WTC11 (cell line): ENCODE measurements around the gene LAMA5. TPM values are rescaled to one million over a fixed set of nuclear protein-coding genes. Genes with fewer than 3 reads are reported as not detected.

Experiments used
- ATAC-seq: fragments of 200-7000 bp; cut with Tn5 transposase; 2 replicates; pipeline ENCODE4 v1.10.0; 2021; ENCODE audit warnings: mild to moderate bottlenecking, moderate library complexity
- CTCF ChIA-PET: fragments of 300-600 bp; sonication (Branson Sonifier 250); formaldehyde crosslinking; loops from one replicate; lab custom pipeline; 2021; ENCODE audit warnings: antibody characterized with exemption; lab: Charles Lee
- POLR2A ChIA-PET: fragments of 350-600 bp; sonication (Branson Sonifier 250); formaldehyde crosslinking; loops from one replicate; lab custom pipeline; 2021; ENCODE audit warnings: antibody characterized with exemption; lab: Charles Lee
- DNase-seq: peaks from one replicate; pipeline ENCODE4 v3.0.0; 2021; ENCODE audit warnings: low spot score
- H3K27ac Mint-ChIP-seq: 2 replicates; pipeline ENCODE4 v1.8.0; 2021; ENCODE audit warnings: mixed read lengths
- H3K27me3 Mint-ChIP-seq: 2 replicates; pipeline ENCODE4 v1.8.0; 2021; ENCODE audit warnings: low read depth, mild to moderate bottlenecking, moderate library complexity, mixed read lengths
- H3K36me3 Mint-ChIP-seq: 2 replicates; pipeline ENCODE4 v1.8.0; 2021; ENCODE audit warnings: mixed read lengths
- H3K4me1 Mint-ChIP-seq: 2 replicates; pipeline ENCODE4 v1.8.0; 2022; ENCODE audit warnings: mixed read lengths
- H3K4me3 Mint-ChIP-seq: 2 replicates; pipeline ENCODE4 v1.8.0; 2021; ENCODE audit warnings: mild to moderate bottlenecking, moderate library complexity, mixed read lengths
- H3K9me3 Mint-ChIP-seq: 2 replicates; pipeline ENCODE4 v1.8.0; 2021; ENCODE audit warnings: mixed read lengths
- CREB1 ChIP-seq: sonication (generic); formaldehyde crosslinking; IDR thresholded peaks from 2 replicates; pipeline ENCODE4 v1.8.0; 2023; ENCODE audit warnings: mild to moderate bottlenecking, missing genetic modification reagents
- CREM ChIP-seq: sonication (generic); formaldehyde crosslinking; IDR thresholded peaks from 2 replicates; pipeline ENCODE4 v1.8.1; 2022; ENCODE audit warnings: mild to moderate bottlenecking, missing genetic modification reagents, moderate library complexity
- ELF4 ChIP-seq: sonication (generic); formaldehyde crosslinking; IDR thresholded peaks from 2 replicates; pipeline ENCODE4 v1.8.1; 2022; ENCODE audit warnings: low read depth, mild to moderate bottlenecking, moderate library complexity, missing genetic modification reagents
- FOXP1 ChIP-seq: sonication (generic); formaldehyde crosslinking; IDR thresholded peaks from 2 replicates; pipeline ENCODE4 v1.8.0; 2022; ENCODE audit warnings: missing genetic modification reagents, mild to moderate bottlenecking, moderate library complexity, borderline replicate concordance
- JUN ChIP-seq: sonication (generic); formaldehyde crosslinking; IDR thresholded peaks from 2 replicates; pipeline ENCODE4 v1.8.0; 2023; ENCODE audit warnings: mild to moderate bottlenecking, missing genetic modification reagents
- MYBL2 ChIP-seq: sonication (generic); formaldehyde crosslinking; IDR thresholded peaks from 2 replicates; pipeline ENCODE4 v1.8.1; 2023; ENCODE audit warnings: mild to moderate bottlenecking, moderate library complexity, missing genetic modification reagents
- NFATC4 ChIP-seq: fragments of 250-450 bp; sonication (Bioruptor Pico); IDR thresholded peaks from 2 replicates; pipeline ENCODE4 v1.9.0; 2021; ENCODE audit warnings: mild to moderate bottlenecking
- NFE2L1 ChIP-seq: sonication (generic); formaldehyde crosslinking; IDR thresholded peaks from 2 replicates; pipeline ENCODE4 v1.8.1; 2023; ENCODE audit warnings: missing genetic modification reagents
- OVOL2 ChIP-seq: fragments of 250-450 bp; sonication (Bioruptor Pico); IDR thresholded peaks from 2 replicates; pipeline ENCODE4 v1.9.0; 2021; ENCODE audit warnings: mild to moderate bottlenecking, borderline replicate concordance
- PRRX2 ChIP-seq: fragments of 250-450 bp; sonication (Bioruptor Pico); IDR thresholded peaks from 2 replicates; pipeline ENCODE4 v1.8.0; 2021; ENCODE audit warnings: mild to moderate bottlenecking
- SOX15 ChIP-seq: fragments of 250-450 bp; sonication (Bioruptor Pico); IDR thresholded peaks from 2 replicates; pipeline ENCODE4 v1.9.0; 2021; ENCODE audit warnings: mild to moderate bottlenecking
- TCF7 ChIP-seq: sonication (generic); formaldehyde crosslinking; IDR thresholded peaks from 2 replicates; pipeline ENCODE4 v1.8.0; 2022; ENCODE audit warnings: mild to moderate bottlenecking, low read depth, missing genetic modification reagents, moderate library complexity
- ZBTB21 ChIP-seq: sonication (generic); formaldehyde crosslinking; IDR thresholded peaks from 2 replicates; pipeline ENCODE4 v1.8.1; 2023; ENCODE audit warnings: mild to moderate bottlenecking, missing genetic modification reagents, borderline replicate concordance
- ZNF219 ChIP-seq: sonication (generic); formaldehyde crosslinking; IDR thresholded peaks from 2 replicates; pipeline ENCODE4 v1.8.0; 2023; ENCODE audit warnings: missing genetic modification reagents, mild to moderate bottlenecking, borderline replicate concordance
- ZNF232 ChIP-seq: sonication (generic); formaldehyde crosslinking; IDR thresholded peaks from 2 replicates; pipeline ENCODE4 v1.8.0; 2022; ENCODE audit warnings: mild to moderate bottlenecking, missing genetic modification reagents
- ZNF396 ChIP-seq: fragments of 250-450 bp; sonication (Bioruptor Pico); IDR thresholded peaks from 2 replicates; pipeline ENCODE4 v1.8.0; 2021; ENCODE audit warnings: mild to moderate bottlenecking, moderate library complexity, borderline replicate concordance
- ZNF671 ChIP-seq: fragments of 250-450 bp; sonication (Bioruptor Pico); IDR thresholded peaks from 2 replicates; pipeline ENCODE4 v1.8.0; 2021; ENCODE audit warnings: mild to moderate bottlenecking
- total RNA-seq: library from RNA; stranded (reverse); gene quantifications from 3 replicates; pipeline ENCODE4 v1.2.3, GENCODE V29; 2021
- TF ChIP-seq, protein P1 (sequence below): sonication (generic); formaldehyde crosslinking; IDR thresholded peaks from 2 replicates; pipeline ENCODE4 v1.8.0; 2022; ENCODE audit warnings: missing genetic modification reagents
- TF ChIP-seq, protein P2 (sequence below): fragments of 250-450 bp; sonication (Bioruptor Pico); IDR thresholded peaks from 2 replicates; pipeline ENCODE4 v1.9.0; 2021; ENCODE audit warnings: mild to moderate bottlenecking
- TF ChIP-seq, protein P3 (sequence below): sonication (generic); formaldehyde crosslinking; IDR thresholded peaks from 2 replicates; pipeline ENCODE4 v1.8.1; 2022; ENCODE audit warnings: mild to moderate bottlenecking, missing genetic modification reagents, moderate library complexity, borderline replicate concordance
- TF ChIP-seq, protein P4 (sequence below): sonication (generic); formaldehyde crosslinking; IDR thresholded peaks from 2 replicates; pipeline ENCODE4 v1.8.1; 2022; ENCODE audit warnings: low read depth, missing genetic modification reagents, borderline replicate concordance
- TF ChIP-seq, protein P5 (sequence below): fragments of 200-600 bp; IDR thresholded peaks from 2 replicates; pipeline ENCODE4 v1.8.0; 2022; ENCODE audit warnings: antibody characterized with exemption
- TF ChIP-seq, protein P6 (sequence below): sonication (generic); formaldehyde crosslinking; IDR thresholded peaks from 2 replicates; pipeline ENCODE4 v1.8.1; 2022; ENCODE audit warnings: mild to moderate bottlenecking, moderate library complexity, missing genetic modification reagents
- TF ChIP-seq, protein P7 (sequence below): sonication (generic); formaldehyde crosslinking; IDR thresholded peaks from 2 replicates; pipeline ENCODE4 v1.8.1; 2022; ENCODE audit warnings: low read depth, mild to moderate bottlenecking, moderate library complexity, missing genetic modification reagents, borderline replicate concordance

The LAMA5 gene
- total RNA-seq, 1 experiment from 2014 or later: 329 TPM

DNA sequence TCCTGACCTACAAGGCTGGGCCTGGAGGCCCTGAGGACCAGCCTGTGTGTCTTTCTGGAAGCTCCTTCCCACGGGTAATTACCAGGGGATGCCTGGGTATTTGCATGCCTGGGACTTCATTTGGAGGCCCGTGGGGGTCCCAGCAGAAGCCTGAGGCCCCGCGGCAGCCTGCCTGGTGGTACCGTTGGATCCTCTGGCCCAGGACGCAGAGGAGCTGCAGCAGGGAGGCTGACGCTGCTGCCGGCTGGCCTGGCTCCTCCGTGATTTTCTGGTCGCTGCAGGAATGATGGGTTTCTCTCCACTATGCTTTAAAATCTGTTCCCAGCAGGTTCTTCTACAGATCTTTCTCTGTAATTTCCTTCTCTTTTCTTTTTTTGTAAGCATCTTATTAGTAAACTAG, 33.4 kb upstream of the LAMA5 start (continued):
- TF ChIP-seq, protein P1, sequence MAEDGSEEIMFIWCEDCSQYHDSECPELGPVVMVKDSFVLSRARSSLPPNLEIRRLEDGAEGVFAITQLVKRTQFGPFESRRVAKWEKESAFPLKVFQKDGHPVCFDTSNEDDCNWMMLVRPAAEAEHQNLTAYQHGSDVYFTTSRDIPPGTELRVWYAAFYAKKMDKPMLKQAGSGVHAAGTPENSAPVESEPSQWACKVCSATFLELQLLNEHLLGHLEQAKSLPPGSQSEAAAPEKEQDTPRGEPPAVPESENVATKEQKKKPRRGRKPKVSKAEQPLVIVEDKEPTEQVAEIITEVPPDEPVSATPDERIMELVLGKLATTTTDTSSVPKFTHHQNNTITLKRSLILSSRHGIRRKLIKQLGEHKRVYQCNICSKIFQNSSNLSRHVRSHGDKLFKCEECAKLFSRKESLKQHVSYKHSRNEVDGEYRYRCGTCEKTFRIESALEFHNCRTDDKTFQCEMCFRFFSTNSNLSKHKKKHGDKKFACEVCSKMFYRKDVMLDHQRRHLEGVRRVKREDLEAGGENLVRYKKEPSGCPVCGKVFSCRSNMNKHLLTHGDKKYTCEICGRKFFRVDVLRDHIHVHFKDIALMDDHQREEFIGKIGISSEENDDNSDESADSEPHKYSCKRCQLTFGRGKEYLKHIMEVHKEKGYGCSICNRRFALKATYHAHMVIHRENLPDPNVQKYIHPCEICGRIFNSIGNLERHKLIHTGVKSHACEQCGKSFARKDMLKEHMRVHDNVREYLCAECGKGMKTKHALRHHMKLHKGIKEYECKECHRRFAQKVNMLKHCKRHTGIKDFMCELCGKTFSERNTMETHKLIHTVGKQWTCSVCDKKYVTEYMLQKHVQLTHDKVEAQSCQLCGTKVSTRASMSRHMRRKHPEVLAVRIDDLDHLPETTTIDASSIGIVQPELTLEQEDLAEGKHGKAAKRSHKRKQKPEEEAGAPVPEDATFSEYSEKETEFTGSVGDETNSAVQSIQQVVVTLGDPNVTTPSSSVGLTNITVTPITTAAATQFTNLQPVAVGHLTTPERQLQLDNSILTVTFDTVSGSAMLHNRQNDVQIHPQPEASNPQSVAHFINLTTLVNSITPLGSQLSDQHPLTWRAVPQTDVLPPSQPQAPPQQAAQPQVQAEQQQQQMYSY (CRISPR knock-in tag): no peak
- TF ChIP-seq ZNF219 (CRISPR knock-in tag) (no peak), FOXP1 (CRISPR knock-in tag) (no peak), ZNF396 (CRISPR knock-in tag) (no peak), ELF4 (CRISPR knock-in tag) (no peak), TCF7 (CRISPR knock-in tag) (no peak)
- TF ChIP-seq, protein P2, sequence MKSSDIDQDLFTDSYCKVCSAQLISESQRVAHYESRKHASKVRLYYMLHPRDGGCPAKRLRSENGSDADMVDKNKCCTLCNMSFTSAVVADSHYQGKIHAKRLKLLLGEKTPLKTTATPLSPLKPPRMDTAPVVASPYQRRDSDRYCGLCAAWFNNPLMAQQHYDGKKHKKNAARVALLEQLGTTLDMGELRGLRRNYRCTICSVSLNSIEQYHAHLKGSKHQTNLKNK (CRISPR knock-in tag): no peak
- TF ChIP-seq, protein P3, sequence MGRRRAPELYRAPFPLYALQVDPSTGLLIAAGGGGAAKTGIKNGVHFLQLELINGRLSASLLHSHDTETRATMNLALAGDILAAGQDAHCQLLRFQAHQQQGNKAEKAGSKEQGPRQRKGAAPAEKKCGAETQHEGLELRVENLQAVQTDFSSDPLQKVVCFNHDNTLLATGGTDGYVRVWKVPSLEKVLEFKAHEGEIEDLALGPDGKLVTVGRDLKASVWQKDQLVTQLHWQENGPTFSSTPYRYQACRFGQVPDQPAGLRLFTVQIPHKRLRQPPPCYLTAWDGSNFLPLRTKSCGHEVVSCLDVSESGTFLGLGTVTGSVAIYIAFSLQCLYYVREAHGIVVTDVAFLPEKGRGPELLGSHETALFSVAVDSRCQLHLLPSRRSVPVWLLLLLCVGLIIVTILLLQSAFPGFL: no peak
- TF ChIP-seq, protein P4, sequence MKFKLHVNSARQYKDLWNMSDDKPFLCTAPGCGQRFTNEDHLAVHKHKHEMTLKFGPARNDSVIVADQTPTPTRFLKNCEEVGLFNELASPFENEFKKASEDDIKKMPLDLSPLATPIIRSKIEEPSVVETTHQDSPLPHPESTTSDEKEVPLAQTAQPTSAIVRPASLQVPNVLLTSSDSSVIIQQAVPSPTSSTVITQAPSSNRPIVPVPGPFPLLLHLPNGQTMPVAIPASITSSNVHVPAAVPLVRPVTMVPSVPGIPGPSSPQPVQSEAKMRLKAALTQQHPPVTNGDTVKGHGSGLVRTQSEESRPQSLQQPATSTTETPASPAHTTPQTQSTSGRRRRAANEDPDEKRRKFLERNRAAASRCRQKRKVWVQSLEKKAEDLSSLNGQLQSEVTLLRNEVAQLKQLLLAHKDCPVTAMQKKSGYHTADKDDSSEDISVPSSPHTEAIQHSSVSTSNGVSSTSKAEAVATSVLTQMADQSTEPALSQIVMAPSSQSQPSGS (CRISPR knock-in tag): no peak

DNA sequence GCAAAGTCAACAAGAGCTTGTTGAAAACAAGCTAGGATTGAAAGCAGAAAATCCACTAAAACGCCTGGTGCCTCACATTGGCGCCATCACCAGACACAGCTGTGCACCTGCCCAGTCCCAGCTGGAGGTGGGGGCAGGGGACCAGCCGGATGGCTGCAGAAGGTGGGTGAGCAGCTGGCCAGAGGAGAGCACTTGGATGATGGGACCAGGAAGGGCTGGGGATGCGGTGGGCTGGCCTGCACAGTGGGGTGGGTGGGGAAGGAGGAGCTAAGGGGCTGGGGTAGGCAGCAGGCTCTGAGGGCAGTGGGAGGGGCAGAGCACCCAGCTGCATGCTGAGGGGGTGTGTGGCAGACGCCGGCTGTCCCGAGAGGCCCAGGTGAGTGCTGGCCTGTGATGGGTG, 32.9 kb upstream of the LAMA5 start:
- ChIA-PET CTCF (interaction anchor here (0.6 to 2.2 kb wide), 8 partner anchors 10 to 1840 kb away, joined by 3 to 17 read pairs (median 7); partner anchors contain the start of gene RBBP8NL), POLR2A (interaction anchor here (0.7 to 1.7 kb wide), 3 partner anchors 9 to 36 kb away, joined by 4 to 6 read pairs (median 5); partner anchors contain the start of gene RPS21)
- H3K27me3 Mint-ChIP-seq: no peaks in the 10 kb centered on the region
- H3K9me3 Mint-ChIP-seq: peaks cover 9% of the 10 kb centered on the region; the same call in 1 of the 2 replicates
- no peak for ATAC-seq
- H3K27ac Mint-ChIP-seq: no peak overlapping the region
- no peaks in the 10 kb centered on the region for H3K36me3 Mint-ChIP-seq
- H3K4me1 Mint-ChIP-seq: peaks cover 5% of the 10 kb centered on the region
- no peak for DNase-seq
- H3K4me3 Mint-ChIP-seq: no peak overlapping the region
- TF ChIP-seq NFE2L1 (CRISPR knock-in tag) (no peak), CREB1 (CRISPR knock-in tag) (no peak), CREM (no peak), JUN (CRISPR knock-in tag) (no peak), ZBTB21 (no peak), ZNF396 (CRISPR knock-in tag) (no peak), PRRX2 (no peak), SOX15 (CRISPR knock-in tag) (no peak), ZNF232 (CRISPR knock-in tag) (no peak), ZNF671 (CRISPR knock-in tag) (no peak), OVOL2 (CRISPR knock-in tag) (no peak), NFATC4 (CRISPR knock-in tag) (no peak), MYBL2 (no peak)
- TF ChIP-seq, protein P5, sequence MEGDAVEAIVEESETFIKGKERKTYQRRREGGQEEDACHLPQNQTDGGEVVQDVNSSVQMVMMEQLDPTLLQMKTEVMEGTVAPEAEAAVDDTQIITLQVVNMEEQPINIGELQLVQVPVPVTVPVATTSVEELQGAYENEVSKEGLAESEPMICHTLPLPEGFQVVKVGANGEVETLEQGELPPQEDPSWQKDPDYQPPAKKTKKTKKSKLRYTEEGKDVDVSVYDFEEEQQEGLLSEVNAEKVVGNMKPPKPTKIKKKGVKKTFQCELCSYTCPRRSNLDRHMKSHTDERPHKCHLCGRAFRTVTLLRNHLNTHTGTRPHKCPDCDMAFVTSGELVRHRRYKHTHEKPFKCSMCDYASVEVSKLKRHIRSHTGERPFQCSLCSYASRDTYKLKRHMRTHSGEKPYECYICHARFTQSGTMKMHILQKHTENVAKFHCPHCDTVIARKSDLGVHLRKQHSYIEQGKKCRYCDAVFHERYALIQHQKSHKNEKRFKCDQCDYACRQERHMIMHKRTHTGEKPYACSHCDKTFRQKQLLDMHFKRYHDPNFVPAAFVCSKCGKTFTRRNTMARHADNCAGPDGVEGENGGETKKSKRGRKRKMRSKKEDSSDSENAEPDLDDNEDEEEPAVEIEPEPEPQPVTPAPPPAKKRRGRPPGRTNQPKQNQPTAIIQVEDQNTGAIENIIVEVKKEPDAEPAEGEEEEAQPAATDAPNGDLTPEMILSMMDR: no peak
- TF ChIP-seq, protein P6, sequence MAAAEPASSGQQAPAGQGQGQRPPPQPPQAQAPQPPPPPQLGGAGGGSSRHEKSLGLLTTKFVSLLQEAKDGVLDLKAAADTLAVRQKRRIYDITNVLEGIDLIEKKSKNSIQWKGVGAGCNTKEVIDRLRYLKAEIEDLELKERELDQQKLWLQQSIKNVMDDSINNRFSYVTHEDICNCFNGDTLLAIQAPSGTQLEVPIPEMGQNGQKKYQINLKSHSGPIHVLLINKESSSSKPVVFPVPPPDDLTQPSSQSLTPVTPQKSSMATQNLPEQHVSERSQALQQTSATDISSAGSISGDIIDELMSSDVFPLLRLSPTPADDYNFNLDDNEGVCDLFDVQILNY (CRISPR knock-in tag): no peak
- TF ChIP-seq, protein P2 (CRISPR knock-in tag): no peak
- TF ChIP-seq, protein P7, sequence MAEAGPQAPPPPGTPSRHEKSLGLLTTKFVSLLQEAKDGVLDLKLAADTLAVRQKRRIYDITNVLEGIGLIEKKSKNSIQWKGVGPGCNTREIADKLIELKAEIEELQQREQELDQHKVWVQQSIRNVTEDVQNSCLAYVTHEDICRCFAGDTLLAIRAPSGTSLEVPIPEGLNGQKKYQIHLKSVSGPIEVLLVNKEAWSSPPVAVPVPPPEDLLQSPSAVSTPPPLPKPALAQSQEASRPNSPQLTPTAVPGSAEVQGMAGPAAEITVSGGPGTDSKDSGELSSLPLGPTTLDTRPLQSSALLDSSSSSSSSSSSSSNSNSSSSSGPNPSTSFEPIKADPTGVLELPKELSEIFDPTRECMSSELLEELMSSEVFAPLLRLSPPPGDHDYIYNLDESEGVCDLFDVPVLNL: no peak
- TF ChIP-seq, protein P4 (CRISPR knock-in tag): no peak
